HCT116 (cell line): ENCODE measurements around the gene HSPG2.

Experiments used
- CBX3 ChIP-seq: IDR thresholded peaks from 2 replicates; pipeline ENCODE4 v1.6.1; 2012; ENCODE audit warnings: low read depth
- CEBPB ChIP-seq: IDR thresholded peaks from 2 replicates; pipeline ENCODE4 v1.6.1; 2012; ENCODE audit warnings: low read depth
- EZH2 ChIP-seq: fragments of 200-600 bp; sonication (generic); IDR thresholded peaks from 2 replicates; pipeline ENCODE4 v1.6.1; 2017; ENCODE audit warnings: antibody characterized with exemption, mixed run types
- JUND ChIP-seq: IDR thresholded peaks from 2 replicates; pipeline ENCODE4 v1.6.1; 2012
- POLR2A ChIP-seq: IDR thresholded peaks from 2 replicates; pipeline ENCODE4 v1.7.0; 2011; ENCODE audit warnings: borderline replicate concordance; ENCODE audit not compliant: insufficient read depth, insufficient read length; ENCODE audit errors: extremely low read depth
- POLR2AphosphoS5 ChIP-seq: IDR thresholded peaks from 2 replicates; pipeline ENCODE4 v1.6.1; 2011; ENCODE audit warnings: mild to moderate bottlenecking, low read depth, low read length, moderate library complexity
- RAD21 ChIP-seq: IDR thresholded peaks from 2 replicates; pipeline ENCODE4 v1.6.1; 2012; ENCODE audit warnings: low read depth, mild to moderate bottlenecking
- YY1 ChIP-seq: IDR thresholded peaks from 2 replicates; pipeline ENCODE4 v1.6.1; 2011; ENCODE audit warnings: low read length, low read depth, moderate library complexity, mild to moderate bottlenecking; ENCODE audit not compliant: insufficient replicate concordance; ENCODE audit errors: extremely low read depth
- TF ChIP-seq, protein P1 (sequence below): IDR thresholded peaks from 2 replicates; pipeline ENCODE4 v1.6.1; 2012; ENCODE audit warnings: low read depth
- TF ChIP-seq, protein P2 (sequence below), 3 experiments: fragments of 200-600 bp in 1 of 3; sonication (generic) in 1 of 3; IDR thresholded peaks in 2 of 3; conservative IDR thresholded peaks in 1 of 3; 2 replicates each; pipeline ENCODE4 v1.5.1; 2012 to 2017; ENCODE audit warnings: low read depth in 2 of 3, low read length in 2 of 3, antibody characterized with exemption in 1 of 3, borderline replicate concordance in 1 of 3, control low read depth in 1 of 3, mild to moderate bottlenecking in 1 of 3, mixed read lengths in 1 of 3, mixed run types in 1 of 3, moderate library complexity in 1 of 3; ENCODE audit not compliant: insufficient read depth in 1 of 3

DNA sequence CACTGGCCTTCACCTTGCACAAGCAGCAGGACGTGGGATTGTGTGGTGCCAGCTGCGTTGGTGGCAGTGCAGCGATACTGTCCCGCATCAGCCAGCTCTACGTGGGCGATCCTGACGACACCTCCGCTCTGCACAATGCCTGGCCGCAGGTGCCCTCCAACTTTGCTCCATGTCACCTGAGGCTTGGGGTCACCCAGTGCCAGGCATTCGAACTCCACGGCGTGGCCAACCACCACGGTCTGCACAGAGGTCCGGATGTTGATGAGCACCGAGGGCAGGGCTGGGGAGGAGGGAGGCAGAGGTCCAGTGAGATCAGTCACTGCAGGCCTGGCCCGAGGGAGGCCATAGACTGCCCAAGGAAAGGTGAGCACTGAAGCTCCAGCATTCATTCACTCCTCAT is 102.4 kb downstream of the HSPG2 start:
- TF ChIP-seq, protein P1, sequence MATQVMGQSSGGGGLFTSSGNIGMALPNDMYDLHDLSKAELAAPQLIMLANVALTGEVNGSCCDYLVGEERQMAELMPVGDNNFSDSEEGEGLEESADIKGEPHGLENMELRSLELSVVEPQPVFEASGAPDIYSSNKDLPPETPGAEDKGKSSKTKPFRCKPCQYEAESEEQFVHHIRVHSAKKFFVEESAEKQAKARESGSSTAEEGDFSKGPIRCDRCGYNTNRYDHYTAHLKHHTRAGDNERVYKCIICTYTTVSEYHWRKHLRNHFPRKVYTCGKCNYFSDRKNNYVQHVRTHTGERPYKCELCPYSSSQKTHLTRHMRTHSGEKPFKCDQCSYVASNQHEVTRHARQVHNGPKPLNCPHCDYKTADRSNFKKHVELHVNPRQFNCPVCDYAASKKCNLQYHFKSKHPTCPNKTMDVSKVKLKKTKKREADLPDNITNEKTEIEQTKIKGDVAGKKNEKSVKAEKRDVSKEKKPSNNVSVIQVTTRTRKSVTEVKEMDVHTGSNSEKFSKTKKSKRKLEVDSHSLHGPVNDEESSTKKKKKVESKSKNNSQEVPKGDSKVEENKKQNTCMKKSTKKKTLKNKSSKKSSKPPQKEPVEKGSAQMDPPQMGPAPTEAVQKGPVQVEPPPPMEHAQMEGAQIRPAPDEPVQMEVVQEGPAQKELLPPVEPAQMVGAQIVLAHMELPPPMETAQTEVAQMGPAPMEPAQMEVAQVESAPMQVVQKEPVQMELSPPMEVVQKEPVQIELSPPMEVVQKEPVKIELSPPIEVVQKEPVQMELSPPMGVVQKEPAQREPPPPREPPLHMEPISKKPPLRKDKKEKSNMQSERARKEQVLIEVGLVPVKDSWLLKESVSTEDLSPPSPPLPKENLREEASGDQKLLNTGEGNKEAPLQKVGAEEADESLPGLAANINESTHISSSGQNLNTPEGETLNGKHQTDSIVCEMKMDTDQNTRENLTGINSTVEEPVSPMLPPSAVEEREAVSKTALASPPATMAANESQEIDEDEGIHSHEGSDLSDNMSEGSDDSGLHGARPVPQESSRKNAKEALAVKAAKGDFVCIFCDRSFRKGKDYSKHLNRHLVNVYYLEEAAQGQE: no peak
- TF ChIP-seq, protein P2, sequence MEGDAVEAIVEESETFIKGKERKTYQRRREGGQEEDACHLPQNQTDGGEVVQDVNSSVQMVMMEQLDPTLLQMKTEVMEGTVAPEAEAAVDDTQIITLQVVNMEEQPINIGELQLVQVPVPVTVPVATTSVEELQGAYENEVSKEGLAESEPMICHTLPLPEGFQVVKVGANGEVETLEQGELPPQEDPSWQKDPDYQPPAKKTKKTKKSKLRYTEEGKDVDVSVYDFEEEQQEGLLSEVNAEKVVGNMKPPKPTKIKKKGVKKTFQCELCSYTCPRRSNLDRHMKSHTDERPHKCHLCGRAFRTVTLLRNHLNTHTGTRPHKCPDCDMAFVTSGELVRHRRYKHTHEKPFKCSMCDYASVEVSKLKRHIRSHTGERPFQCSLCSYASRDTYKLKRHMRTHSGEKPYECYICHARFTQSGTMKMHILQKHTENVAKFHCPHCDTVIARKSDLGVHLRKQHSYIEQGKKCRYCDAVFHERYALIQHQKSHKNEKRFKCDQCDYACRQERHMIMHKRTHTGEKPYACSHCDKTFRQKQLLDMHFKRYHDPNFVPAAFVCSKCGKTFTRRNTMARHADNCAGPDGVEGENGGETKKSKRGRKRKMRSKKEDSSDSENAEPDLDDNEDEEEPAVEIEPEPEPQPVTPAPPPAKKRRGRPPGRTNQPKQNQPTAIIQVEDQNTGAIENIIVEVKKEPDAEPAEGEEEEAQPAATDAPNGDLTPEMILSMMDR (IDR thresholded peaks at IDR 0.05 in 2 of 3, conservative IDR thresholded peaks at IDR 0.05 in 1 of 3; ENCODE audit: borderline replicate concordance in 1 of 3, insufficient read depth in 1 of 3, low read depth in 2 of 3, low read length in 2 of 3): no peak
- TF ChIP-seq CBX3: no peak
- TF ChIP-seq YY1: no peak
- no peak for TF ChIP-seq JUND
- TF ChIP-seq RAD21: no peak
- TF ChIP-seq POLR2AphosphoS5: no peak
- TF ChIP-seq POLR2A: no peak
- no peak for TF ChIP-seq EZH2
- no peak for TF ChIP-seq CEBPB
